Calu3 (cell line): ENCODE measurements around the gene PTPN13. TPM values are rescaled to one million over a fixed set of nuclear protein-coding genes. Genes with fewer than 3 reads are reported as not detected.

Source experiments
- BruUV-seq: library from RNA; stranded (reverse); fragments of 400-500 nt; replicated peaks from 2 replicates; lab custom pipeline; 2021; lab: Mats Ljungman, UMichigan
- CTCF ChIA-PET: fragments of 300-600 bp; sonication (Branson Sonifier 250); formaldehyde crosslinking; loops from one replicate; lab custom pipeline; 2022; ENCODE audit warnings: antibody characterized with exemption; lab: Charles Lee
- DNase-seq: peaks from one replicate; pipeline ENCODE4 v3.0.0; 2022
- H3K27ac Mint-ChIP-seq: one replicate; pipeline ENCODE4 v1.8.0; 2022; ENCODE audit warnings: mixed read lengths; ENCODE audit not compliant: unreplicated experiment
- H3K27me3 Mint-ChIP-seq: one replicate; pipeline ENCODE4 v1.8.0; 2022; ENCODE audit warnings: mixed read lengths; ENCODE audit not compliant: unreplicated experiment
- H3K36me3 Mint-ChIP-seq: one replicate; pipeline ENCODE4 v1.8.0; 2022; ENCODE audit warnings: mild to moderate bottlenecking, moderate library complexity, mixed read lengths; ENCODE audit not compliant: insufficient read depth, unreplicated experiment
- H3K4me1 Mint-ChIP-seq: one replicate; pipeline ENCODE4 v1.8.0; 2022; ENCODE audit warnings: mild to moderate bottlenecking, low read depth, mixed read lengths; ENCODE audit not compliant: unreplicated experiment
- H3K4me3 Mint-ChIP-seq: one replicate; pipeline ENCODE4 v1.8.0; 2022; ENCODE audit warnings: mild to moderate bottlenecking, low read depth, moderate library complexity, mixed read lengths; ENCODE audit not compliant: unreplicated experiment
- H3K9me3 Mint-ChIP-seq: one replicate; pipeline ENCODE4 v1.8.0; 2022; ENCODE audit warnings: low read depth, mixed read lengths; ENCODE audit not compliant: unreplicated experiment
- intact Hi-C: fragments of 100-400 bp; cut with micrococcal nuclease; formaldehyde crosslinking; loops from one replicate; pipeline ENCODE4 v1.10.0; 2022; ENCODE audit not compliant: unreplicated experiment
- total RNA-seq: library from RNA; stranded (reverse); gene quantifications from 2 replicates; pipeline ENCODE4 v1.2.3, GENCODE V29; 2022
- TF ChIP-seq, protein P1 (sequence below): fragments of 200-600 bp; IDR thresholded peaks from one replicate; pipeline ENCODE4 v1.8.0; 2022; ENCODE audit warnings: antibody characterized with exemption; ENCODE audit not compliant: unreplicated experiment

The PTPN13 gene
- total RNA-seq, 1 experiment from 2014 or later: 23.3 TPM

DNA sequence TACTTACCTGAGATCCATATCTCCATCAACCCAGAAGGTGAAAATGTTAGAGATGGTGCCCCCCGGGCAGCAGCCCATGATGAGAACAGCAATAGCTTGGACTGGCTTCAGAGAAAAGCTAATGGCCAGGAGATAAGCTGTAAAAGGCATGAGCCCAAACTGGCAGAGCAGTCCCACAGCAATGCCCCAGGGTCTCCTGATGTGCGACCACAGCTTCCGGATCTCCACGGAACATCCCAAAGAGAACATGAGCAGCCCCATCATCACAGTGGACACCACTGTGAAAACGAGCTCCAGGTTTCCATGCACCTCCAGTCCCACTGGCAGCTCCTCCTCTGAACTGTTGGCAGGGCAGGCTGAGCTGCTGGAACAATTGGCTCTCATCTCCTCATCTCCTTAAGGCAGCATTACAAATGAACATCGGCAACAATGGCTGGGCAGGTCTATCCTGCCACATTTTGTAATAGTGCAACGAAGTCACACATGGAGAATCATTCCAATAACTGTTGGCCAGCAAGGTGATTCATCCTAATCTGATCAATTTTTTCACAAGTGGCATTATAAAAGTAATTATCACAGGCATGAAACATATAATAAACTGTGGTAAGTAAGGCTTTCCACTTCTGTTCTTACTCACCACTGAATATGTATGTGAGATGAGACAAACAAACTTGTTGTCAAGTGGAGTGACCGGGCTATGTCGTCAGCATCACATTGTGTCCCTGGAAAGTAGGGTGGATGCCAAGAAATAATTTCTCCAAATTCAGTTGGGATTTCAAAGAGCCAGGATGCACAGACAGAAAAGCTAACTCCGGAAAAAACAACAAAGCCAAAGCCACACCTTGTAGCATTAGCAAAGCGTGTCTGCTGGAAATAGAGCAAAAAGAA, 254.9 kb downstream of the PTPN13 start, which contains the start of gene SLC10A6:
SLC10A6 (minus strand) TSS at position 653 of the 888 bp plus-strand sequence; CDS start at position 384, 269 bp downstream.
- Mint-ChIP-seq H3K9me3 (no peaks in the 10 kb centered on the region), H3K36me3 (no peaks in the 10 kb centered on the region), H3K27me3 (no peaks in the 10 kb centered on the region), H3K27ac (no peak within 1 kb of the TSS), H3K4me1 (peaks cover 9% of the 10 kb centered on the region), H3K4me3 (no peak within 1 kb of the TSS)
- BruUV-seq: no TSS peak
- CTCF ChIA-PET: interaction anchor here (0.6 kb wide), 1 partner anchor 172 kb away, joined by 5 read pairs; no protein-coding TSS in a partner anchor
- no peak for DNase-seq
- TF ChIP-seq, protein P1, sequence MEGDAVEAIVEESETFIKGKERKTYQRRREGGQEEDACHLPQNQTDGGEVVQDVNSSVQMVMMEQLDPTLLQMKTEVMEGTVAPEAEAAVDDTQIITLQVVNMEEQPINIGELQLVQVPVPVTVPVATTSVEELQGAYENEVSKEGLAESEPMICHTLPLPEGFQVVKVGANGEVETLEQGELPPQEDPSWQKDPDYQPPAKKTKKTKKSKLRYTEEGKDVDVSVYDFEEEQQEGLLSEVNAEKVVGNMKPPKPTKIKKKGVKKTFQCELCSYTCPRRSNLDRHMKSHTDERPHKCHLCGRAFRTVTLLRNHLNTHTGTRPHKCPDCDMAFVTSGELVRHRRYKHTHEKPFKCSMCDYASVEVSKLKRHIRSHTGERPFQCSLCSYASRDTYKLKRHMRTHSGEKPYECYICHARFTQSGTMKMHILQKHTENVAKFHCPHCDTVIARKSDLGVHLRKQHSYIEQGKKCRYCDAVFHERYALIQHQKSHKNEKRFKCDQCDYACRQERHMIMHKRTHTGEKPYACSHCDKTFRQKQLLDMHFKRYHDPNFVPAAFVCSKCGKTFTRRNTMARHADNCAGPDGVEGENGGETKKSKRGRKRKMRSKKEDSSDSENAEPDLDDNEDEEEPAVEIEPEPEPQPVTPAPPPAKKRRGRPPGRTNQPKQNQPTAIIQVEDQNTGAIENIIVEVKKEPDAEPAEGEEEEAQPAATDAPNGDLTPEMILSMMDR: no peak
- intact Hi-C loops: no loop called here

DNA sequence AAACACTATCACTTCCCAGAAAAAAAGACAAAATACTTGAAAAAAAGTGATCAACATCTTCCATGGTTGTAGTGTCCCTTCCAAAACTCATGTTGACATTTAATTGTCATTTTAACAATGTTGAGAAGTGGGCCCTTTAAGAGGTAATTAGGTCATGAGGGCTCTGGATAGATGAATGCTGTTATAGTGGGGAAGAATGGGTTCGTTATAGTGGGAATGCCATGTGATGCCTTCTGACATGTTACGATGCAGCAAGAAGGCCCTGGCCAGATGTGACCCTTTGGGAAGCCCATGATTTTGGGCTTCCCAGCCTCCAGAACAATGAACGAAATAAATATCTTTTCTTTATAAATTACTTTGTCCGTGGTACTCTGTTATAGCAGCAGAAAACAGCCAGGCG, 259.1 kb downstream of the PTPN13 start:
- Mint-ChIP-seq H3K36me3 (no peaks in the 10 kb centered on the region), H3K4me1 (peaks cover 27% of the 10 kb centered on the region), H3K27me3 (no peaks in the 10 kb centered on the region), H3K4me3 (no peak overlapping the region), H3K9me3 (no peaks in the 10 kb centered on the region), H3K27ac (no peak overlapping the region)
- TF ChIP-seq, protein P1: no peak
- CTCF ChIA-PET: no interaction called here
- no peak for DNase-seq
- BruUV-seq: no TSS peak
- intact Hi-C loops: no loop called here

DNA sequence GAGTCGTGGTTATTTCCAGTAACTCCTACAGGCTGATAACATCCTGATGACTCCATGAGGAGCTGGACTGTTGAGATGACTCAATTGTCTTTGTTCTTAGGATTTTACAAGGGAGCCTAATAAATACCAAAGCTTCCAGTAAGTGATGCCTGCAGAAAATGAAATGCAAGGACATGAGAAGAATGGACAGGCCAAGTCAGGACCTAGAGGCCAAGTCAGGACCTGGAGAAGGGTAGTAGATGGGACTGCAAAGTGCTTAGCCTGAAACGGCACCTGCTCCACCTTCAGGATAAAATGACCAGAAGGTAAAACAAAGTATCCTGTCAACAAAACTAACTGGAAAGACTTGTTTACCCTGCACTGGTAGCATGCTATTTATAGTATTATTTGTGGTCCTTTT, 261.5 kb downstream of the PTPN13 start:
- no peaks in the 10 kb centered on the region for H3K36me3 Mint-ChIP-seq
- DNase-seq: no peak
- H3K27ac Mint-ChIP-seq: peak overlapping the region; percentile 74
- H3K9me3 Mint-ChIP-seq: no peaks in the 10 kb centered on the region
- intact Hi-C loops: no loop called here
- no peak overlapping the region for H3K4me3 Mint-ChIP-seq
- no TSS peak for BruUV-seq
- peaks cover 23% of the 10 kb centered on the region for H3K4me1 Mint-ChIP-seq
- TF ChIP-seq, protein P1: no peak
- H3K27me3 Mint-ChIP-seq: no peaks in the 10 kb centered on the region
- CTCF ChIA-PET: no interaction called here

DNA sequence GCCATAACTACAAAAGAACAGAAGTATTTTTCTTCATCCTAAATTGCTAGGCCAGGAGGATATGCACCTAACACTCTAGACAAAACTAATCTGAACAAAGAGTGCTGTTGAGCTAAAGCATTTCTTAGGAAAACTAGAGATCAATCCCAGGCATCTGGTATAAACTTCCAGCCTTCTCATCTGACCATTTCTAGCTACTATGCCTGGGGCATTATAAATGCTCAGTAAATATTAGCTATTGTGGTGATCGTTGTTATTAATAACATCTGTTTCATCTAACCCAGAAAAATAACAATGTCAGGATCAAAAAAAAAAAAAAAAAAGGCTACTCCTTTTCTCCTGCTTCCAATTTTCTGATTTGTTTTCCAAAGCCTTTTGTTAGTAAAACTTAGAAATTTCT, 262.8 kb downstream of the PTPN13 start:
- no peak overlapping the region for H3K4me3 Mint-ChIP-seq
- no peaks in the 10 kb centered on the region for H3K27me3 Mint-ChIP-seq
- no peaks in the 10 kb centered on the region for H3K36me3 Mint-ChIP-seq
- no peaks in the 10 kb centered on the region for H3K9me3 Mint-ChIP-seq
- intact Hi-C loops: no loop called here
- CTCF ChIA-PET: interaction anchor here (0.7 kb wide), 1 partner anchor 31 kb away, joined by 3 read pairs; no protein-coding TSS in a partner anchor
- no TSS peak for BruUV-seq
- no peak overlapping the region for H3K27ac Mint-ChIP-seq
- no peak for DNase-seq
- TF ChIP-seq, protein P1: no peak
- peaks cover 19% of the 10 kb centered on the region for H3K4me1 Mint-ChIP-seq
